CD14-positive monocyte (primary cell): Measurements from ENCODE around the gene FKBP3. TPM values are rescaled to one million over a fixed set of nuclear protein-coding genes. Genes with fewer than 3 reads are reported as not detected.

ENCODE experiments used
- DNase-seq, 3 donors: peaks; one replicate each; pipeline ENCODE4 v3.0.0-alpha.2; 2011 to 2022
- H2AFZ ChIP-seq: 2 replicates; pipeline ENCODE4 v1.6.0; 2012; ENCODE audit warnings: mild to moderate bottlenecking, low read depth, low read length, inconsistent platforms; ENCODE audit not compliant: insufficient read depth, poor library complexity, severe bottlenecking
- H3K27ac ChIP-seq, 2 donors: 1 replicate in 1 of 2; 2 replicates in 1 of 2; pipeline ENCODE4 v1.5.1; 2012 to 2013; ENCODE audit warnings: low read length in 2 of 2, control low read depth in 1 of 2, inconsistent platforms in 1 of 2, low read depth in 1 of 2, mild to moderate bottlenecking in 1 of 2
- H3K27me3 ChIP-seq, 2 donors: one replicate each; pipeline versions ENCODE4 v1.6.0 to v1.6.1; 2011 to 2013; ENCODE audit warnings: low read length in 2 of 2; ENCODE audit not compliant: control insufficient read depth in 2 of 2, insufficient read depth in 2 of 2
- H3K36me3 ChIP-seq, 2 donors: replicated peaks in 1 of 2; 1 replicate in 1 of 2; 2 replicates in 1 of 2; pipeline versions ENCODE4 v1.5.1 to v1.6.1; 2012 to 2013; ENCODE audit warnings: low read length in 2 of 2, control low read depth in 1 of 2, inconsistent platforms in 1 of 2, mild to moderate bottlenecking in 1 of 2; ENCODE audit not compliant: insufficient read depth in 2 of 2, control insufficient read depth in 1 of 2
- H3K4me1 ChIP-seq, 2 donors: 1 replicate in 1 of 2; 2 replicates in 1 of 2; pipeline versions ENCODE4 v1.5.1 to v1.6.1; 2012 to 2013; ENCODE audit warnings: low read length in 2 of 2, control low read depth in 1 of 2, inconsistent platforms in 1 of 2, mild to moderate bottlenecking in 1 of 2, moderate library complexity in 1 of 2; ENCODE audit not compliant: insufficient read depth in 2 of 2, control insufficient read depth in 1 of 2
- H3K4me2 ChIP-seq: replicated peaks from 2 replicates; pipeline ENCODE3; 2012; ENCODE audit warnings: low read length, moderate library complexity, mild to moderate bottlenecking; ENCODE audit not compliant: poor library complexity, severe bottlenecking; ENCODE audit errors: extremely low read depth
- H3K4me3 ChIP-seq, 3 experiments: fragments of 200-600 bp in 1 of 3; sonication (generic) in 1 of 3; replicated peaks in 1 of 3; 1 replicate in 2 of 3; 2 replicates in 1 of 3; pipeline ENCODE4 v1.5.1; 2011 to 2013; ENCODE audit warnings: low read length in 3 of 3, mild to moderate bottlenecking in 3 of 3, control low read depth in 2 of 3, low read depth in 2 of 3, inconsistent platforms in 1 of 3, moderate library complexity in 1 of 3
- H3K79me2 ChIP-seq: 2 replicates; pipeline ENCODE4 v1.6.0; 2012; ENCODE audit warnings: mild to moderate bottlenecking, control low read depth, inconsistent platforms, low read length, moderate library complexity; ENCODE audit not compliant: insufficient read depth
- H3K9ac ChIP-seq: 2 replicates; pipeline ENCODE4 v1.6.0; 2017; ENCODE audit warnings: low read length, mild to moderate bottlenecking; ENCODE audit not compliant: insufficient read depth, poor library complexity, severe bottlenecking
- H3K9me3 ChIP-seq, 2 donors: replicated peaks in 1 of 2; 1 replicate in 1 of 2; 2 replicates in 1 of 2; pipeline versions ENCODE4 v1.5.1 to v1.6.1; 2012 to 2013; ENCODE audit warnings: low read length in 2 of 2, control low read depth in 1 of 2; ENCODE audit not compliant: control insufficient read depth in 1 of 2, insufficient read depth in 1 of 2
- H4K20me1 ChIP-seq: 2 replicates; pipeline ENCODE4 v1.6.0; 2012; ENCODE audit warnings: mild to moderate bottlenecking, low read length, control low read depth, moderate library complexity; ENCODE audit not compliant: insufficient read depth
- H3K27ac Mint-ChIP-seq, 7 donors: one replicate each; pipeline ENCODE4 v1.8.0; 2020; ENCODE audit warnings: mild to moderate bottlenecking in 7 of 7, mixed read lengths in 7 of 7, moderate library complexity in 6 of 7, inconsistent platforms in 2 of 7
- H3K27me3 Mint-ChIP-seq, 3 donors: one replicate each; pipeline ENCODE4 v1.8.0; 2021 to 2022; ENCODE audit warnings: low read depth in 3 of 3, mild to moderate bottlenecking in 3 of 3, mixed read lengths in 3 of 3, moderate library complexity in 3 of 3, inconsistent platforms in 1 of 3
- H3K36me3 Mint-ChIP-seq, 2 donors: one replicate each; pipeline ENCODE4 v1.8.0; 2020; ENCODE audit warnings: mixed read lengths in 2 of 2, inconsistent platforms in 1 of 2, mild to moderate bottlenecking in 1 of 2
- H3K4me1 Mint-ChIP-seq: one replicate; pipeline ENCODE4 v1.8.0; 2020; ENCODE audit warnings: mild to moderate bottlenecking, mixed read lengths
- H3K4me3 Mint-ChIP-seq, 2 donors: one replicate each; pipeline ENCODE4 v1.8.0; 2020; ENCODE audit warnings: mild to moderate bottlenecking in 2 of 2, mixed read lengths in 2 of 2, moderate library complexity in 1 of 2
- H3K9me3 Mint-ChIP-seq, 7 donors: one replicate each; pipeline ENCODE4 v1.8.0; 2020 to 2022; ENCODE audit warnings: mixed read lengths in 7 of 7, mild to moderate bottlenecking in 6 of 7, moderate library complexity in 6 of 7, inconsistent platforms in 2 of 7
- WGBS: methylation state at CpG from one replicate; pipeline ENCODE4 v1.1.5; 2013; ENCODE audit warnings: missing lambda C conversion rate; ENCODE audit not compliant: insufficient coverage; 5-methylcytosine and 5-hydroxymethylcytosine counted together
- intact Hi-C, 2 donors: fragments of 100-400 bp; cut with micrococcal nuclease; formaldehyde crosslinking; loops; one replicate each; pipeline versions ENCODE4 v1.15.0 to v1.15.1; 2023
- polyA plus RNA-seq, 3 donors: library from polyadenylated mRNA; depleted of rRNA in 1 of 3; unstranded in 2 of 3; stranded (reverse) in 1 of 3; fragments of 300-500 nt in 2 of 3; fragments of >200 nt in 1 of 3; fragmentation: Illumina TruSeq in 2 of 3; gene quantifications; 1 replicate in 2 of 3; 2 replicates in 1 of 3; pipeline ENCODE4 v1.2.3, GENCODE V29; 2012 to 2021
- TF ChIP-seq, protein P1 (sequence below): fragments of 200-600 bp; IDR thresholded peaks from one replicate; pipeline ENCODE4 v1.8.0; 2022; ENCODE audit warnings: antibody characterized with exemption, mild to moderate bottlenecking

Gene FKBP3
- polyA plus RNA-seq, 3 donors: 18.1 to 50.3 (median 42.5) TPM

DNA sequence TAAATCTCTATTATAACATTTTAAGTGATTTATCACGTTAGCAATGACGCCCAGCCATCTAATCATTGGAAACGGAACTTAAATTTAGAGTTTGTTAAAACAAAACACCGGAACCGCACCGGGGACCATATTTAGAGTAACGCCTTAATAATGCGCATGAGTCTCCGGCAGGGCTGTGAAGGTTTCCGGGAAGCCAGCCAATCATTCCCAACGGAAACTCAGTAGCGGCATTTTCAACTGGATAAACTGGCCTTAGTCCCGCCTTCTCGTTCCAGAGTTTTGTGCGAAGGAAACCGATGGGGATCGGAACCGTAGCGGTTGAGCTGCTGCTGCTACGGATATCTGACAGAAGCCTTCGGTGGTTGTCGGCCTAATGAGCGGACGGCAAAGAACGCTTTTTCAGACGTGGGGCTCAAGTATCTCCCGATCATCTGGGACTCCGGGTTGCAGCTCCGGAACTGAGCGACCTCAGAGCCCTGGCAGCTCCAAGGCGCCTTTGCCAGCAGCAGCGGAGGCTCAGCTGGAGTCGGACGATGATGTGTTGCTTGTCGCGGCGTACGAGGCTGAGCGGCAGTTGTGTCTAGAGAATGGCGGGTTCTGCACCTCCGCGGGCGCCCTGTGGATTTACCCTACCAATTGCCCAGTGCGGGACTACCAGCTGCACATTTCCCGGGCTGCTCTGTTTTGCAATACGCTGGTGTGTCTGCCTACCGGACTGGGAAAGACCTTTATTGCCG is 1.5 kb upstream of the FKBP3 start, which contains the start of gene FANCM:
FANCM (plus strand) TSS at position 272 of the 737 bp plus-strand sequence; CDS start at position 374, 102 bp downstream.
- WGBS: under 1% methylated on average over 45 of the region's 48 CpGs
- intact Hi-C loops: loop anchor here (2.0 to 5.0 kb wide), 4 partner anchors 54 to 174 kb away; partner anchors contain the start of genes MIS18BP1 (in 2 of the 2), TOGARAM1 (in 2 of the 2), KLHL28 (in 1 of the 2) and PRPF39 (in 1 of the 2)
- DNase-seq: peak; percentile 93 to 95 (median 93)

DNA sequence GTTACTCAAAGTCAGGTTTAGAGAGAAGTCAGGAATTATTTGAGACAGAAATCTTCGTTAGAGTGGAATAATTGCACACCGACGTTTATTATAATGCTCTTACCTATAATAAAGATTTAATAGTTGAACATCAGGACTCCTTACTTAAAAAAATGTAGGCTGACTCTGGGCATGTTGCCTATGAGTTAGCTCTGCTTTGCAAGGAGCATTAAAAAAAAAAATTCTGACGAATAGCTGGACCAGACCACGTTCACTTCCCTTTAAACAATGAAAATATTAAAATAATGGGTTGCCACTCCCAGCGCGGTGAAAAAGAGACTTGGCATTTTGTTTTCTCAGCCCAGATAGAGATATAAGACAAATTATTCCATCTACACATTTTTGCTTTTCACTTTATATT is 875 bp upstream of the FKBP3 start:
- DNase-seq: peak in 2 of 3 donors; percentile 3 to 13
- Histone ChIP-seq H3K36me3 (no peaks in the 10 kb centered on the region), H3K4me2 (peak overlapping the region; percentile 88), H3K27me3 (no peaks in the 10 kb centered on the region), H3K9me3 (no peaks in the 10 kb centered on the region), H3K4me1 (peaks cover 19 to 28% of the 10 kb centered on the region in 2 donors), H4K20me1 (no peaks in the 10 kb centered on the region), H3K27ac (peak overlapping the region in 1 of 2 donors; percentile 87), H2AFZ (peak overlapping the region; percentile 99), H3K79me2 (peaks cover 77% of the 10 kb centered on the region), H3K9ac (peak overlapping the region; percentile 82), H3K4me3 (peak overlapping the region; percentile 59 to 99 (median 91))
- intact Hi-C loops: loop anchor here (2.0 to 5.0 kb wide), 4 partner anchors 53 to 173 kb away; partner anchors contain the start of genes MIS18BP1 (in 2 of the 2), TOGARAM1 (in 2 of the 2), KLHL28 (in 1 of the 2) and PRPF39 (in 1 of the 2)
- Mint-ChIP-seq H3K4me3 (peak overlapping the region; percentile 98 to 99), H3K4me1 (peaks cover 30% of the 10 kb centered on the region), H3K36me3 (no peaks in the 10 kb centered on the region), H3K27ac (peak overlapping the region; percentile 93 to 98 (median 97)), H3K9me3 (peaks cover 0 to 2% (median 0%) of the 10 kb centered on the region in 7 donors), H3K27me3 (no peaks in the 10 kb centered on the region)
- no CpG with 5 or more reads among the region's 7 CpGs for WGBS
- TF ChIP-seq, protein P1, sequence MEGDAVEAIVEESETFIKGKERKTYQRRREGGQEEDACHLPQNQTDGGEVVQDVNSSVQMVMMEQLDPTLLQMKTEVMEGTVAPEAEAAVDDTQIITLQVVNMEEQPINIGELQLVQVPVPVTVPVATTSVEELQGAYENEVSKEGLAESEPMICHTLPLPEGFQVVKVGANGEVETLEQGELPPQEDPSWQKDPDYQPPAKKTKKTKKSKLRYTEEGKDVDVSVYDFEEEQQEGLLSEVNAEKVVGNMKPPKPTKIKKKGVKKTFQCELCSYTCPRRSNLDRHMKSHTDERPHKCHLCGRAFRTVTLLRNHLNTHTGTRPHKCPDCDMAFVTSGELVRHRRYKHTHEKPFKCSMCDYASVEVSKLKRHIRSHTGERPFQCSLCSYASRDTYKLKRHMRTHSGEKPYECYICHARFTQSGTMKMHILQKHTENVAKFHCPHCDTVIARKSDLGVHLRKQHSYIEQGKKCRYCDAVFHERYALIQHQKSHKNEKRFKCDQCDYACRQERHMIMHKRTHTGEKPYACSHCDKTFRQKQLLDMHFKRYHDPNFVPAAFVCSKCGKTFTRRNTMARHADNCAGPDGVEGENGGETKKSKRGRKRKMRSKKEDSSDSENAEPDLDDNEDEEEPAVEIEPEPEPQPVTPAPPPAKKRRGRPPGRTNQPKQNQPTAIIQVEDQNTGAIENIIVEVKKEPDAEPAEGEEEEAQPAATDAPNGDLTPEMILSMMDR: no peak

More for the DNA sequence above, 1.5 kb upstream of the FKBP3 start, which contains the start of gene FANCM:
- H3K4me3 ChIP-seq: peak within 1 kb of the TSS; percentile 59 to 99 (median 91)
- peaks cover 30% of the 10 kb centered on the region for H3K4me1 Mint-ChIP-seq
- H3K9me3 ChIP-seq: no peaks in the 10 kb centered on the region
- peak within 1 kb of the TSS; percentile 82 for H3K9ac ChIP-seq
- H3K9me3 Mint-ChIP-seq: peaks cover 0 to 2% (median 0%) of the 10 kb centered on the region in 7 donors
- peak within 1 kb of the TSS; percentile 88 for H3K4me2 ChIP-seq
- peak within 1 kb of the TSS; percentile 98 to 99 for H3K4me3 Mint-ChIP-seq
- H2AFZ ChIP-seq: peak within 1 kb of the TSS; percentile 99
- H3K27ac Mint-ChIP-seq: peak within 1 kb of the TSS; percentile 93 to 98 (median 97)
- H3K4me1 ChIP-seq: peaks cover 19 to 28% of the 10 kb centered on the region in 2 donors
- H4K20me1 ChIP-seq: no peaks in the 10 kb centered on the region
- H3K27ac ChIP-seq: peak within 1 kb of the TSS; percentile 73 to 87
- no peaks in the 10 kb centered on the region for H3K36me3 Mint-ChIP-seq
- no peaks in the 10 kb centered on the region for H3K36me3 ChIP-seq
- H3K27me3 Mint-ChIP-seq: no peaks in the 10 kb centered on the region
- TF ChIP-seq, protein P1: no peak
- no peaks in the 10 kb centered on the region for H3K27me3 ChIP-seq
- peaks cover 76% of the 10 kb centered on the region for H3K79me2 ChIP-seq
